IMR-90 (cell line): ENCODE results near the gene EVA1C. TPM values are rescaled to one million over a fixed set of nuclear protein-coding genes. Genes with fewer than 3 reads are reported as not detected.

Experiments used
- ATAC-seq: fragments of 200-7000 bp; cut with Tn5 transposase; 2 replicates; pipeline ENCODE4 v1.9.1; 2020; ENCODE audit warnings: low read depth, mild to moderate bottlenecking, moderate library complexity
- BruUV-seq: library from RNA; stranded (reverse); fragments of 400-500 nt; replicated peaks from 2 replicates; lab custom pipeline; 2021; lab: Mats Ljungman, UMichigan
- CTCF ChIA-PET: fragments of 300-600 bp; formaldehyde crosslinking; extraction: SDS; loops from one replicate; lab custom pipeline; 2021; ENCODE audit warnings: antibody characterized with exemption; lab: Yijun Ruan, JAX
- POLR2A ChIA-PET: fragments of 300-600 bp; sonication (Branson Sonifier 250); formaldehyde crosslinking; loops from one replicate; lab custom pipeline; 2022; ENCODE audit warnings: antibody characterized with exemption; ENCODE audit not compliant: unreplicated experiment; lab: Charles Lee
- DNase-seq: peaks from one replicate; pipeline ENCODE4 v3.0.0; 2013
- H2AFZ ChIP-seq: replicated peaks from 2 replicates; pipeline ENCODE3; 2013; ENCODE audit warnings: low read length, mild to moderate bottlenecking; ENCODE audit not compliant: poor library complexity
- H2AK5ac ChIP-seq: 2 replicates; pipeline ENCODE4 v1.6.1; 2013; ENCODE audit warnings: low read depth, low read length, inconsistent platforms
- H2AK9ac ChIP-seq: replicated peaks from 2 replicates; pipeline ENCODE3; 2013; ENCODE audit warnings: mild to moderate bottlenecking, low read depth, low read length, moderate library complexity; ENCODE audit not compliant: poor library complexity
- H2BK120ac ChIP-seq: 2 replicates; pipeline ENCODE4 v1.6.1; 2013; ENCODE audit warnings: low read depth, low read length, inconsistent platforms
- H2BK15ac ChIP-seq: 3 replicates; pipeline ENCODE4 v1.6.1; 2013; ENCODE audit warnings: low read depth, low read length, inconsistent platforms
- H2BK20ac ChIP-seq: 2 replicates; pipeline ENCODE4 v1.6.1; 2013; ENCODE audit warnings: low read depth, mild to moderate bottlenecking, inconsistent platforms, low read length, moderate library complexity
- H2BK5ac ChIP-seq: 2 replicates; pipeline ENCODE4 v1.6.1; 2013; ENCODE audit warnings: mild to moderate bottlenecking, low read depth, low read length, inconsistent platforms; ENCODE audit not compliant: poor library complexity, severe bottlenecking
- H3K14ac ChIP-seq: replicated peaks from 2 replicates; pipeline ENCODE4 v1.6.1; 2013; ENCODE audit warnings: low read depth, low read length, inconsistent platforms
- H3K18ac ChIP-seq: 2 replicates; pipeline ENCODE4 v1.6.1; 2013; ENCODE audit warnings: low read depth, low read length, control low read depth
- H3K23ac ChIP-seq: 2 replicates; pipeline ENCODE4 v1.6.1; 2013; ENCODE audit warnings: low read depth, low read length, inconsistent platforms
- H3K27ac ChIP-seq: 2 replicates; pipeline ENCODE4 v1.5.1; 2013; ENCODE audit warnings: mild to moderate bottlenecking, control low read depth, low read length; ENCODE audit not compliant: insufficient read depth
- H3K27me3 ChIP-seq: 2 replicates; pipeline ENCODE4 v1.6.1; 2013; ENCODE audit warnings: low read length; ENCODE audit not compliant: control insufficient read depth, insufficient read depth
- H3K36me3 ChIP-seq: 2 replicates; pipeline ENCODE4 v1.6.1; 2013; ENCODE audit warnings: low read length, mixed read lengths; ENCODE audit not compliant: control insufficient read depth, insufficient read depth
- H3K4ac ChIP-seq: 2 replicates; pipeline ENCODE4 v1.6.1; 2013; ENCODE audit warnings: low read depth, low read length, inconsistent platforms
- H3K4me1 ChIP-seq: 2 replicates; pipeline ENCODE4 v1.6.1; 2013; ENCODE audit warnings: low read length, mixed read lengths; ENCODE audit not compliant: control insufficient read depth, insufficient read depth
- H3K4me2 ChIP-seq: 2 replicates; pipeline ENCODE4 v1.6.1; 2013; ENCODE audit warnings: low read depth, mild to moderate bottlenecking, control low read depth, low read length, moderate library complexity
- H3K4me3 ChIP-seq: 2 replicates; pipeline ENCODE4 v1.5.1; 2013; ENCODE audit warnings: low read depth, mild to moderate bottlenecking, control low read depth, low read length, moderate library complexity; ENCODE audit not compliant: insufficient read depth
- H3K56ac ChIP-seq: 2 replicates; pipeline ENCODE4 v1.6.1; 2013; ENCODE audit warnings: low read length, inconsistent platforms; ENCODE audit not compliant: insufficient read depth; ENCODE audit errors: extremely low read depth
- H3K79me1 ChIP-seq, 2 experiments: 2 replicates each; pipeline ENCODE4 v1.6.1; 2013; ENCODE audit warnings: low read length in 2 of 2, inconsistent platforms in 1 of 2, low read depth in 1 of 2
- H3K9ac ChIP-seq: 2 replicates; pipeline ENCODE4 v1.6.1; 2013; ENCODE audit warnings: low read depth, low read length, control low read depth
- H3K9me1 ChIP-seq: 2 replicates; pipeline ENCODE4 v1.6.1; 2013; ENCODE audit warnings: low read length, inconsistent platforms; ENCODE audit not compliant: insufficient read depth
- H3K9me3 ChIP-seq: 2 replicates; pipeline ENCODE4 v1.6.1; 2013; ENCODE audit warnings: low read length; ENCODE audit not compliant: control insufficient read depth, insufficient read depth
- H4K20me1 ChIP-seq: 2 replicates; pipeline ENCODE4 v1.6.1; 2013; ENCODE audit warnings: low read length, inconsistent platforms; ENCODE audit not compliant: insufficient read depth
- H4K5ac ChIP-seq: 2 replicates; pipeline ENCODE4 v1.6.1; 2013; ENCODE audit warnings: mild to moderate bottlenecking, low read depth, low read length, control low read depth
- H4K8ac ChIP-seq, 2 experiments: 2 replicates each; pipeline ENCODE4 v1.6.1; 2013; ENCODE audit warnings: low read depth in 2 of 2, low read length in 2 of 2, control low read depth in 1 of 2, inconsistent platforms in 1 of 2
- H4K91ac ChIP-seq: 2 replicates; pipeline ENCODE4 v1.6.1; 2013; ENCODE audit warnings: low read depth, low read length, inconsistent platforms; ENCODE audit not compliant: insufficient read depth
- BHLHE40 ChIP-seq: fragments of 150-350 bp; IDR thresholded peaks from 2 replicates; pipeline ENCODE4 v1.6.1; 2016; ENCODE audit warnings: mild to moderate bottlenecking, low read depth, low read length
- CEBPB ChIP-seq: IDR thresholded peaks from 2 replicates; pipeline ENCODE4 v1.6.1; 2012; ENCODE audit warnings: low read depth, low read length, improper control_type of control experiment
- CHD1 ChIP-seq: IDR thresholded peaks from 2 replicates; pipeline ENCODE4 v1.6.1; 2012; ENCODE audit warnings: low read depth, low read length, improper control_type of control experiment
- FOS ChIP-seq: fragments of 150-350 bp; IDR thresholded peaks from 2 replicates; pipeline ENCODE4 v1.6.1; 2016; ENCODE audit warnings: low read depth, low read length
- MAFK ChIP-seq: IDR thresholded peaks from 2 replicates; pipeline ENCODE4 v1.6.1; 2012; ENCODE audit warnings: low read depth, low read length, improper control_type of control experiment
- MAZ ChIP-seq: IDR thresholded peaks from 2 replicates; pipeline ENCODE4 v1.6.1; 2012; ENCODE audit warnings: low read depth, mild to moderate bottlenecking, low read length, improper control_type of control experiment, moderate library complexity, borderline replicate concordance
- MXI1 ChIP-seq: IDR thresholded peaks from 2 replicates; pipeline ENCODE4 v1.6.1; 2012; ENCODE audit warnings: low read depth, mild to moderate bottlenecking, low read length, moderate library complexity, borderline replicate concordance
- NFE2L2 ChIP-seq: fragments of 150-350 bp; IDR thresholded peaks from 2 replicates; pipeline ENCODE4 v1.6.1; 2016; ENCODE audit warnings: low read depth, mild to moderate bottlenecking, low read length
- POLR2A ChIP-seq: IDR thresholded peaks from 2 replicates; pipeline ENCODE4 v1.6.1; 2012; ENCODE audit warnings: mild to moderate bottlenecking, low read depth, low read length
- RAD21 ChIP-seq: IDR thresholded peaks from 2 replicates; pipeline ENCODE4 v1.6.1; 2012; ENCODE audit warnings: low read length, improper control_type of control experiment
- RCOR1 ChIP-seq: IDR thresholded peaks from 2 replicates; pipeline ENCODE4 v1.6.1; 2012; ENCODE audit warnings: mild to moderate bottlenecking, low read length, improper control_type of control experiment; ENCODE audit not compliant: insufficient replicate concordance
- RFX5 ChIP-seq: IDR thresholded peaks from 2 replicates; pipeline ENCODE4 v1.8.0; 2012; ENCODE audit warnings: low read depth, mild to moderate bottlenecking, low read length, moderate library complexity
- SMC3 ChIP-seq: fragments of 150-350 bp; IDR thresholded peaks from 2 replicates; pipeline ENCODE4 v1.6.1; 2016; ENCODE audit warnings: low read depth, mild to moderate bottlenecking, antibody characterized with exemption, low read length, moderate library complexity
- WGBS, 2 experiments: methylation state at CpG; one replicate each; pipeline versions ENCODE4 v1.1.5 to v1.1.7; 2013; ENCODE audit warnings: missing lambda C conversion rate in 2 of 2; ENCODE audit not compliant: insufficient read length in 1 of 2; ENCODE audit errors: extremely low coverage in 2 of 2; 5-methylcytosine and 5-hydroxymethylcytosine counted together
- dilution Hi-C: fragments of 300-500 bp; cut with HindIII; formaldehyde crosslinking; loops from one replicate; pipeline ENCODE4 v1.14.3; 2018; ENCODE audit warnings: low sequenced_read_pairs; ENCODE audit not compliant: unreplicated experiment
- in situ Hi-C: fragments of 300-500 bp; cut with MboI; formaldehyde crosslinking; loops from 3 replicates; pipeline ENCODE4 v1.14.3; 2019; ENCODE audit warnings: low sequenced_read_pairs, inconsistent platforms, mixed read lengths
- intact Hi-C: fragments of 100-400 bp; cut with micrococcal nuclease; formaldehyde crosslinking; loops from 2 replicates; pipeline ENCODE4 v1.10.0; 2022
- polyA plus RNA-seq, 3 experiments: library from polyadenylated mRNA; depleted of rRNA; stranded (reverse); fragments of >200 nt; gene quantifications; 2 replicates each; pipeline ENCODE4 v1.2.3, GENCODE V29; 2012; ENCODE audit warnings: low replicate concordance in 1 of 3
- total RNA-seq: library from RNA; depleted of rRNA; stranded (reverse); fragments of >200 nt; gene quantifications from 2 replicates; pipeline ENCODE4 v1.2.3, GENCODE V29; 2012

EVA1C gene
- total and polyA plus RNA-seq, 2 of the 4 experiments (the other 2 are of a cell fraction): 0.72 to 1.1 TPM

GRCh38 chr21:32520875-32521735 is 108.6 kb downstream of the EVA1C start:
- in situ Hi-C loops (no loop called here), intact Hi-C loops (loop anchor here (5.0 kb wide), 2 partner anchors 41 to 109 kb away; partner anchors contain the start of gene EVA1C), dilution Hi-C loops (no loop called here)
- peak overlapping the region; percentile 38 for H3K18ac ChIP-seq
- peak overlapping the region; percentile 37 to 72 for H4K8ac ChIP-seq
- ChIA-PET CTCF (interaction anchor here (1.0 kb wide), 1 partner anchor 17 kb away, joined by 3 read pairs; no protein-coding TSS in a partner anchor), POLR2A (no interaction called here)
- H3K23ac ChIP-seq: peak overlapping the region; percentile 75; the same call in 1 of the 2 replicates
- peaks cover 2% of the 10 kb centered on the region; the same call in 1 of the 2 replicates for H3K9me3 ChIP-seq
- peak overlapping the region; percentile 66 for H2BK5ac ChIP-seq
- H2AK9ac ChIP-seq: peak overlapping the region; percentile 48
- H3K27ac ChIP-seq: peak overlapping the region; percentile 73
- H2BK20ac ChIP-seq: peak overlapping the region; percentile 76
- peak overlapping the region; percentile 74 for H2AFZ ChIP-seq
- peak; percentile 97 for DNase-seq
- TF ChIP-seq CHD1 (no peak), CEBPB (peak; percentile 99), RAD21 (no peak), FOS (peak; percentile 94), POLR2A (peak; percentile 61), MAFK (peak; percentile 18; the same call in 1 of the 2 replicates), RFX5 (no peak), RCOR1 (peak; percentile 100), NFE2L2 (no peak), SMC3 (peak; percentile 11; the same call in 1 of the 2 replicates), MXI1 (0 out of 2 replicates have a peak, but pooled peaks have one; percentile 22), BHLHE40 (peak; percentile 96), MAZ (0 out of 2 replicates have a peak, but pooled peaks have one; percentile 41)
- H4K91ac ChIP-seq: peak overlapping the region; percentile 68
- no peaks in the 10 kb centered on the region for H4K20me1 ChIP-seq
- H3K9ac ChIP-seq: peak overlapping the region; percentile 16; the same call in 1 of the 2 replicates
- H4K5ac ChIP-seq: peak overlapping the region; percentile 13
- H3K4me3 ChIP-seq: no peak overlapping the region
- H2BK120ac ChIP-seq: peak overlapping the region; percentile 82
- ATAC-seq: peak; percentile 71
- H3K27me3 ChIP-seq: no peaks in the 10 kb centered on the region
- H3K9me1 ChIP-seq: peaks cover 30% of the 10 kb centered on the region
- no CpG with 5 or more reads among the region's 14 CpGs for WGBS, 2 experiments
- peak overlapping the region; percentile 62 for H3K4me2 ChIP-seq
- H3K79me1 ChIP-seq: no peaks in the 10 kb centered on the region
- H3K36me3 ChIP-seq: no peaks in the 10 kb centered on the region
- H3K14ac ChIP-seq: peak overlapping the region; percentile 43; the same call in 1 of the 2 replicates
- peak overlapping the region; percentile 41; the same call in 2 of the 3 replicates for H2BK15ac ChIP-seq
- peak overlapping the region; percentile 82 for H3K4ac ChIP-seq
- no TSS peak for BruUV-seq
- H3K4me1 ChIP-seq: peaks cover 21% of the 10 kb centered on the region
- peak overlapping the region; percentile 81 for H2AK5ac ChIP-seq
- peak overlapping the region; percentile 52; the same call in 1 of the 2 replicates for H3K56ac ChIP-seq
